GM18907 (cell line): Measurements from ENCODE around the gene SLC16A13.
"Not testable (repeated sequence)": the region's sequence is repeated elsewhere in the genome, so short reads cannot be mapped to it uniquely, and the experiment has no call there.

ENCODE experiments used
- ATAC-seq: cut with Tn5 transposase; IDR thresholded peaks from one replicate; pipeline ENCODE4 v1.9.1; 2021; ENCODE audit warnings: mild to moderate bottlenecking, moderate library complexity; ENCODE audit not compliant: unreplicated experiment

SLC16A13 gene, protein sequence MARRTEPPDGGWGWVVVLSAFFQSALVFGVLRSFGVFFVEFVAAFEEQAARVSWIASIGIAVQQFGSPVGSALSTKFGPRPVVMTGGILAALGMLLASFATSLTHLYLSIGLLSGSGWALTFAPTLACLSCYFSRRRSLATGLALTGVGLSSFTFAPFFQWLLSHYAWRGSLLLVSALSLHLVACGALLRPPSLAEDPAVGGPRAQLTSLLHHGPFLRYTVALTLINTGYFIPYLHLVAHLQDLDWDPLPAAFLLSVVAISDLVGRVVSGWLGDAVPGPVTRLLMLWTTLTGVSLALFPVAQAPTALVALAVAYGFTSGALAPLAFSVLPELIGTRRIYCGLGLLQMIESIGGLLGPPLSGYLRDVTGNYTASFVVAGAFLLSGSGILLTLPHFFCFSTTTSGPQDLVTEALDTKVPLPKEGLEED

DNA sequence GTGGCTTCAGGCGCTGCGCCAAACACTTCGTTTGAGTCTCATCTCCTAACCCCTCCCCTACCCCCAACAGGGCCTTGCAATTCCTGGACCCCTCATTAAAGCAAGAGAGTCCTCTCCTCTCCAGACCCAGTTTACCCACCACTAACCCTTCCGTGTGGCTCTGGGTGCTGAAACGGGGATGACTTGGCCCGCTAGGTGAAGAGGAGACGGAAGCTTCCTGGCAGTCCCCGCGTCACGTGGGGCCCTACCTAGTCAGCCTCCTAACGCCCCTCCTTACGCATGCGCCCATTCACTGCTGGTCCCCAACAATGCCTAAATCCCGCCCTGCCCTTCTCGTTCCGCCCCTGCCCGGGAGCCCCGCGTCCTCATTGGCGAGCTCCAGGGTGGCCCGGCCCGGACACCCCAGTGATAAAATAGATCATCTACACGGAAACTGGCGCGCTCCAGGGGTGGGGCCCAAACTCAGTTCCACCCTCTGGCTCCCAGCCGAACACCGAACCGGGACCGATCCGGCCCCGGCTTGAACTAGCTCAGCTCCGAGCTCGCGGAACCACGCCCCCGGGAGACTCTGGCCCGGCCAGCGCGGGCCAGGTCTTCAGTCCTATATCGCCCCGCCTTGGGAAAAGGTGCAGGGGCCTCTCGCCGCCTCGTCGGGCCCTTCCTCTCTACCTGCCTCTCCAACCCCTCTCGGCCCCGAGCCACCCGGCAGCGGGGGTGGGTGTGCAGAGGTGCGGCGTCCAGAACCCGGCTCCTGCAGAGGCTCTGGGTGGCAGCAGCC is at the start of gene SLC16A13:
TSS of gene SLC16A13 (plus strand) at position 425 of the 778 bp plus-strand sequence. CDS start 368 bp downstream, outside the sequence.
- peak; percentile 88 for ATAC-seq

DNA sequence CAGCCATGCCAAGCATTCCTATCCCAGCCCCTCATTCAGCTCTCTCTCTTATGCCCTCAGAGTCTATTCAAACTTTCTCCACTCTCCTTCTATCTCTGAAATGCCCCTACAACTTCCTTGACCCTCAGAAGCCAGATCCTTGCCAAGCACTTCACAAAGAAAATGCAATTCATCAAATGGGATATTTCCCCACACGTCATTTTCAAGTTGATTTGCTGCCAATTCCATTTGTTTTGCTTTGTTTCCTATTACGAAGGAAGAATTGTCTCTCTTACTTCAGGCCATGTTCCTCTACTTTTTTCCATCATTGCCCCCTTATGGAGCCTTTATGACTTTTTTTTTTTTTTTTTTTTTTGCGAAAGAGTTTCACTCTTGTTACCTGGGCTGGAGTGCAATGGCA is 49.1 kb upstream of the SLC16A13 start:
- ATAC-seq = no peak

DNA sequence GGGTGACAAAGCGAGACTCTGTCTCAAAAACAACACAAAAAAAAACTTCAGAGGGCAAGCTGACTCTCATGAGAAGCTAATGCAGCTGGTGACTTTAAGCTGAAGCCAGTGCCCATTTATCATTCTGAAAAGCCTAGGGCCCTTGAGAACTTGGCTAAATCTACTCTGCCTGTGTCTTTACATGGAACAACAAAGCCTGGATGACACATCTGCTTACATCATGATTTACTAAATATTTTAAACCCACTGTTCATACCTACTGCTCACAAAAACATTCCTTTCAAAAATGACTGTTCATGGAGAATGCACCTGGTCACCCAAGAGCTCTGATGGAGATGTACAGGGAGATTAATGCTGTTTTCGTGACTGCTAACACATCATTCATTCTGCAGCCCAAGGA is 46.0 kb upstream of the SLC16A13 start:
- ATAC-seq = no peak

DNA sequence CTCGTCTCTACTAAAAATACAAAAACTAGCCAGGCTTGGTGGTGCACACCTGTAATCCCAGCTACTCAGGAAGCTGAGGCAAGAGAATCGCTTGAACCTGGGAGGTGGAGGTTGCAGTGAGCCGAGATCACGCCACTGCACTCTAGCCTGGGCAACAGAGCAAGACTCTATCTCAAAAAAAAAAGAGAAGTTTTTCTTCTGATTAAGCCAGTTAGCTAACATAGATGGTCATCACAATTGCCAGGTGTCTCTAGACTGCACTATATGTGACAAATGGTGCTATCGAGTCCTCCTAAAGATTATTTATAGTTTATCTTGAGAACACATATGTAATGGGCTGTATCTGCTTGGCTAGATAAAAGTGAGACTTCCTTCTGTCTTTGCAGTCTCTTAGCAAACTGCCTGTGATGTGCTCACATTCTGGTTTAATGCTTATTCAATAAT is 42.2 kb upstream of the SLC16A13 start:
- not testable (repeated sequence) for ATAC-seq

DNA sequence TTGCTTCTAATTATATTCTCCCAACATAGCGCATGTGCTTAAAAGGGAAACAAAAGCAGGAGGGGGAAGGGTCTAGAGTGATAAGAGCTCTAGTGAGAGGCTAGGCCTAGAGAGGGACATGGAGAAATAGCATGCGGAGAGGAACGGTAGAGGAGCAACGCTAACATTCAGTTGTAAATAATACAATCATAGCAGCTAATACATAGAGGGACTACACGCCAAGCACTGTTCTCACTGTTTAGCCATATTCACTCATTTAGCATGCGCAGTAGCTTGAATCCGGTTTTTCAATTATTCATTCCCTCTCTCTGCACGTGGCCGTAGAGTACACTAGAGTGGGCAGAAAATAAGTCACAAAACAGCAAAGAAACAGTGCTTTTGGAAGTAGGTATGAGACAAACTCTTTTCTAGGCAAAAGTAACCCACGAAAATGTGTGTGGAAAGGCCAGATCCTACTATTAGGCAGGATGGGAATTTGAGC is 41.7 kb upstream of the SLC16A13 start:
- ATAC-seq = no peak

DNA sequence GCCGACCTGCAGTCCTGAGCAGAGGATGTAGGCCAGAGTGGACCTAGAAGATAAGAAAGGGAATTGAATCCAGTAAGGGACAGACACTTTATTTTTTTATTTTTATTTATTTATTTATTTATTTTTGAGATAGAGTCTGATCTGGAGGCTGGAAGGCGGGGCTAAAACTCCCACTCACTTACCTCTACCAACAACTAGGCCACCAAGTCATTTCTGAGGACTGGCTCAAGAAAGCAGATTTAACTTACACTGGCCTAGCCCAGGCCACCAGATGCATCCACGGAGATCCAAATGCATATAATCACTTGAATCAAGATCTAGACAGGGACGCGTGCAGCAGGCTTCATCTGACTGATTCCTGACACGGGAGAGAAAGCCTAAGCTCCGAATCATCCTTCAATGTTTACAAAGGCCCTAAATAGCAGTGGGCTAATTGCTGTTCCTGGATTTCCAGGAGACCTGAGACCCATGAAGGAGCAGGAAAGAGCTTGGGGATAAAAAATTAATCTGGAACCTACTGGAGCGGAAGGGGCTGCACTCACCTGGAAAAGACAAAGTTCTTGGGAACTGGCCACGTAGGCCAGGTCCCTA is 41.1 kb upstream of the SLC16A13 start:
- ATAC-seq = no peak

DNA sequence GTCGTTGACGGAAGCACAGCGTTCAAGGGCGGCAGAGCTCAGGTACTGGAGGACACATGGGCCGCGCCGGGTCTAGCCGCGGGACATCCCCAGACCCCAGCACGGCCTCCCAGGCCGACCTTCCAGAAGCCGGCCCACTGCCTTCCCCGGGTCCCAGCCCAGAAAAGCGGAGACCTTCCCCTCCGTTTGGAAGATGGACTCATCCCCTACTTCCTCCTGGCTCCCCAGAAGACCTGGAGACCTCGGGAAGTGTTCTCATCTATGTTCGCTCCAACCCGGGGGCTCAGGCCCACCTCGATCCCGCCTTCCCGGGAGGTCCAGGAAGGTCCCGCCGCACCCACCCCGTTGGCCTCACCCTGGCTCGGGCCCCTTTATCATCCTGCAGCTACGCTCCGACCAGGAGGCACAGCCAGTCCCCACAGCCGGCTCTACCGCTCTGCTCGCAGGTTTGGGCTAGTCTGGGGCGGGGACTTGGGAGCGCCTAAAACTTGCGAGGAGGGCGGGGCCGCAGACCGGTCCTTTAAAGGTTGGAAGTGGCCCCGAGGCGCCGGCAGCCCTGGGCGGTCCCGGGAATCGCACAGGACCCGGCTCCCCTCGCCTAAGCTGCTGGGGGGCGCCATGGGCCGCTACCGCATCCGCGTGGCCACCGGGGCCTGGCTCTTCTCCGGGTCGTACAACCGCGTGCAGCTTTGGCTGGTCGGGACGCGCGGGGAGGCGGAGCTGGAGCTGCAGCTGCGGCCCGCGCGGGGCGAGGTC is 40.1 kb upstream of the SLC16A13 start, which contains the start of gene ALOX12:
TSS of gene ALOX12 (plus strand) at position 550 of the 756 bp plus-strand sequence. CDS start at position 619, 69 bp downstream.
- ATAC-seq = no peak

DNA sequence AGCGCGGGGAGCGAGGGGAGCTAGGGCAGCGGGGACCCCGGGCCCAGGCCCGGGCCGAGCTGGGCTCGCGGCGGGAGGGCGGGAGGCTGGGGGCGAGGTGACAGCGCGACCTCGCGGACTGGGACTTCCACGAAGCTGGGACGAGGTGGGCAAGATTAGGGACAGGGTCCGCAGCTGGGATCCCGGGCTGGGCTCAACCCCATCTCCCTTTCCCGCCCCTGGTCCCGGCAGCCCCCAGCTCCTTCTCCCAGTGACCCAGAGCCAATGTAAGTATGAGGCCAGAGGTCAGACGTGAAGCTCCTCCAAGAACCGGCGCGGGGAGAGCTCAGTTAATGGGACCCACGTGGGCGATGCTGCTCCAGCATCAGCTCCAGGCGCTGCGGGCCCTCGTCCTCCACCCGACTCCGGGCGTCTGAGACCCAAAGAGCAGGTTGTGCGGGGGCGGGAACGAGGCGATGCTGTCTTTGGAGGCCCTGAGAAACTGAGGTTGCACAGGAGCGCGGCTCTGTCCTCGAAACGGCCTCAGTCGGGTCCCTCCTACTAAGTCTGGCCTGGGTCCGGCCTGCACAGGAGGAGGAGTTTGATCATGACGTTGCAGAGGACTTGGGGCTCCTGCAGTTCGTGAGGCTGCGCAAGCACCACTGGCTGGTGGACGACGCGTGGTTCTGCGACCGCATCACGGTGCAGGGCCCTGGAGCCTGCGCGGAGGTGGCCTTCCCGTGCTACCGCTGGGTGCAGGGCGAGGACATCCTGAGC is 39.4 kb upstream of the SLC16A13 start:
- ATAC-seq = no peak

DNA sequence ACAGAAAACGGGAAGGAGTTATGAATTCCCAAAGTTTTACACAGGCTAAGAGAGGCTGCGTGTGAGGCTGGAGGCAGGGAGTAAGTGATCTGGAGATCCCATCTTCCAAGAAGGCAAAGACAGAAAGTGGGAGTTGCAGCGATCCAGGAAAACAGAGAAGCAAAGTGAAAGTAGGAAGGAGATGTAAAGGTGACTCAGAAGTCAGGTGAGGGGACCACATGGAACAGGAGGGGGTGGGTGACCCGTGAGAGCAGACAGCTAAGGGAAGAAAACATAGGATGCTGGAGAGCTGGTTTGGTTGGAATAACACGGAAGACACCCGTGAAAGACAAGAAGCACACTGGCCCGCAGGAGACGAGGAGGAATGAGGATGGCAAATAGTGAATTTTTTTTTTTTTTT is 38.6 kb upstream of the SLC16A13 start:
- no peak for ATAC-seq

DNA sequence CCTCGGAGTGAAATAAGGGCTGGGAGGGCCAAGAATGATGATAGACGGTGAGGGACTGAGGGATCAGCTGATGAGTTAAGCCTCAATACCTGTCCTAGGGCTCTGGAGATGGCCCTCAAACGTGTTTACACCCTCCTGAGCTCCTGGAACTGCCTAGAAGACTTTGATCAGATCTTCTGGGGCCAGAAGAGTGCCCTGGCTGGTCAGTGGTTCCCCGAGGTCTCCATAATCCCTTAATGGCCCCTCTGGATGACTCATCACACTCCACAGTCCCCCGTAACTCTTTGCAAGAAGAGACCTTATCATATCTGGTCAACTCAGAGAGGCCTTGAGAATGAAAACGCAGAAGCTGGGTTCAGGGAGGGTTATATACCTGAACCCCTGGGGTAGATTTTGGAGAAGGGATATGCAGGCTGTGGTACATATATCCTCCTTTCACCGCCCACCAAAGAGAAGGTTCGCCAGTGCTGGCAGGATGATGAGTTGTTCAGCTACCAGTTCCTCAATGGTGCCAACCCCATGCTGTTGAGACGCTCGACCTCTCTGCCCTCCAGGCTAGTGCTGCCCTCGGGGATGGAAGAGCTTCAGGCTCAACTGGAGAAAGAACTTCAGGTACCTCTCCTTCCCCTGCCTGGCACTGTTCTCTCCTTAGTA is 36.8 kb upstream of the SLC16A13 start:
- ATAC-seq = no peak

DNA sequence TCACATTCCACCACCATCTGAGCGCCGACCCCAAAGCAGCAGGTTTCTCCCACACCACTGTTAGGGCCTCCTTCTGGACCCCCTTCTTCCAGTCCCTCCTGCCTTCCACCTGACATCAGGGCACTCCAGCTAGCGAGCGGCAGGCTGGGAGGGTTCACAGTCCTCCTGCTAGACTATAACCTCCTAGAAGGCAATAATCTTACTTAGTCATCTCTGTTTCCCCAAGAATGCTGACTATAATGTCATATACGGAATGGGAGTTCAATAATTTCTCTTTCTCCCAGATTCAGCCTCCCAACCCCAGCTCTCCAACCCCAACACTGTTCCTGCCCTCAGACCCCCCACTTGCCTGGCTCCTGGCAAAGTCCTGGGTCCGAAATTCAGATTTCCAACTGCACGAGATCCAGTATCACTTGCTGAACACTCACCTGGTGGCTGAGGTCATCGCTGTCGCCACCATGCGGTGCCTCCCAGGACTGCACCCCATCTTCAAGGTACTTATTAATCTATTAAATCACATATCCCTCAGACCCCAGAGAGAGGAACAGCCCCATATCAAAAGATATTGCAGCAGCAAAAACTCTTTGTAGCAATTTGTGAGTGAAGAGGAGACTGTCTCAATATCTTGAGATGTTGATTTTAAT is 34.4 kb upstream of the SLC16A13 start:
- ATAC-seq = no peak

DNA sequence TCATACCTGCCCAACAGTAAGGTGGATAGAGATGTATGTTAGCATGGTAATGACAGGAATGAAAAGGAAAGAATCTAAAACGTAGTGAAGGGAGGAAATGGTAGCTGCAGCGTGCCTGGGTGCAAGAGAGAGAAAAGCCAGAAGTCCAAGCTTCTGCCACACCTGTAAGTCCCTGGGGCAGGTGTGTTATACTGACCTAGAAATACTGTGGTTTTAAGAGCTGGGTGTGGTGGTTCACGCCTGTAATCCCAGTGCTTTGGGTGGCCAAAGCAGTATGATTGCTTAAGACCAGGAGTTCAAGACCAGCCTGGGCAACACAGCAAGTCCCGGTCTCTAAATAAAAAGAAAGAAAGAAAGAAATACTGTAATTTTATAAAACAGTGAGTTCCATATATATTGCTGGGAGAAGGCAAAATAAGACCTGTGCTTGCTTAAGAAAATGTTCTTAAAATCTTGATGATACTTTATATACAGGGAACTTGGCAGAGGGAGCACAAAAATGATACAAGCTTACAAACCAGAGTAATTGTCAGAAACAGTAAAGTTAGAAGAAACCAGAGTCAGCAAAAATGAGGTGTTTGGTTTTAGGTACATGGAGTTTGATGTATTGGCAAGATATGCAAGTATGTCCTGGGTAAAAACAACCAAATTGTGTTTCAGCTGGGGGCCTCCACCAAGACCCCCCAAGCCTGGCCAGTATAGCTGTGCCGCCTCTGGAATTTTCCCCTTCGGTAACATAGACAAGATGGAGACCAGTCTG is 33.3 kb upstream of the SLC16A13 start:
- no peak for ATAC-seq

DNA sequence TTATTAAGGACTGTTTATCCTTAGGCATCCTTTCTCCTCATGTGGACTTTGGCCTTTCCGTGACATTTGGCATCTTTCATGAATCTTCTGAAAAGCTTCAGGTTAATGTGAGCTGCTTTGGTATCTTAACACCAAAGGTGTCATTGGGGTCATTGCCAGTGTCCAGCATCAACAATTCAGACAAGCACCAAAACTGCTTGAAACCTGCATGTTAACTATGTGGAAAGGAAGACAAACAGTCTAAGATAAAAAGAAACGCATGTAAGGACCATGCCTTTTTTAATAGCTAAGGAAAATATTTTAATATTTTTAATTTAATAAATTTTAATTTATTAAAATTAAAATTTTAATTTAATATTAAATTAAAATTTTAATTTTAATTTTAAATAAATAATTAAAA is 32.1 kb upstream of the SLC16A13 start:
- ATAC-seq = no peak

DNA sequence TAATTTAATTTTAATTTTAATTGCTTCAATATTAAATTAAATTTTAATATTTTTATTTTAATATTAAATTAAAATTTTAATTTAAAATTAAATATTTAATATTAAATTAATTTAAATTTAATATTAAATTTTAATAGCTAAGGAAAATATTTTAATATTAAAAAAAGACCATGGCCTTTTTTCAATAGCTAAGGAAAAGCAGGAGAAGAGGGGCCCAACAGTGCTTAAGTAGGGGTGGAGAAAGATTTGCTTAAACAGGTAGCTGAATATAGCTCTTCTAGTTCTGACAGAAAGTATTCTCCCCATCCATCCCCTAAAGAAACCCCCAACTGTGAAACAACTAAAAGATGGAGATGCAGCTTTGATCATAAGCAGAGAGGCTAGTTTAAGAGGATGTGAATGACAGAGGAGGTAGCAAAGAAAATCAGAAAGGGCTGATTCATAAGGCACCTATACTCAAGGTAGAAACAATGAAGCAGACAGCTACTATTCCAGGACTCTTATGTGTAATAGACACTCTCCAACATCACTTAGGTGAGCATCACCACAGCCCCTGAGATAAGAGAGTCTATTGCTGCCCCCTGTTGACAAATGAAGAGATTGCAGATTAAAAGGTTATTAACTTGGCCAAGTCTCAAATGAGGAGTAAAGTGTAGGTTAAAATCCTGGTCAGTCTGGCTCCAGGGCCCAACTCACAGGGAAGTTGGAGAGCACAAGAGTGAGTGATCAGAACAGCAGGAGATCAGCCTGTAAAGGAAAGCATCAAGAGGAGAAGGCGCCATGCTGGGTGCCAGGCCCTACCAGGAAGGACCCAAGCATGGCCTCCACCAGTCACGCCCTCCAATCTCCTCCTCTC is 31.2 kb upstream of the SLC16A13 start:
- ATAC-seq = no peak

DNA sequence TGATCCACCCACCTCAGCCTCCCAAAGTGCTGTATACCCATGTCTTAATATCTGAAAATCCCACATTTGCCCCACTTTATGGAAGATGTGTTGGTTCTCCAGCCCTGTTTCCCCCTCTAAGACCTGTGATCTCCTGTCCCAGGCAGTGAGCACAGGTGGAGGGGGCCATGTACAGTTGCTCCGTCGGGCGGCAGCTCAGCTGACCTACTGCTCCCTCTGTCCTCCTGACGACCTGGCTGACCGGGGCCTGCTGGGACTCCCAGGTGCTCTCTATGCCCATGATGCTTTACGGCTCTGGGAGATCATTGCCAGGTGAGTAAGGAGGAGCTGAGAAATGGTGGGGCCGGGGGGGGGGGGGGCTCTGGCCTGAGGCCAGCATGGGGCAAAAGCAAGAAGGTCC is 30.1 kb upstream of the SLC16A13 start:
- ATAC-seq = no peak

DNA sequence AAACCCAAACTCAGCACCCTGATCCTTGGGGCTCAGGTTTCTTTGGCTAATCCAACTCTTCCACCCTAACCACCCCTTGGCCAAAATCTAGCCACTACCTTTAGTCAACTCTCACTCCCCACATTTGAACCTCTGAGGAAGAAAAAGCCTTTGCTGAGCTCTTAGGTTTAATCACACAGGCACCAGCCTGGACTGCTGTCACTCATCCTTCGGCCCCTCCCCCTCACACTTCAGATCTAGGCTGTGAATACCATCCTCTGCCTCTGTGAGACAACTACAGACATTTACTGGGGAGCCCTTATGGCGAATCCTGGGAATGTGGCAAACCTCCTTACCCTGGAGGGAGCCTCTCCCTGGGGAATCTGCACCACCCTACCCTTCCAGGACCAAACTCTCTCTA is 28.7 kb upstream of the SLC16A13 start:
- ATAC-seq = no peak

DNA sequence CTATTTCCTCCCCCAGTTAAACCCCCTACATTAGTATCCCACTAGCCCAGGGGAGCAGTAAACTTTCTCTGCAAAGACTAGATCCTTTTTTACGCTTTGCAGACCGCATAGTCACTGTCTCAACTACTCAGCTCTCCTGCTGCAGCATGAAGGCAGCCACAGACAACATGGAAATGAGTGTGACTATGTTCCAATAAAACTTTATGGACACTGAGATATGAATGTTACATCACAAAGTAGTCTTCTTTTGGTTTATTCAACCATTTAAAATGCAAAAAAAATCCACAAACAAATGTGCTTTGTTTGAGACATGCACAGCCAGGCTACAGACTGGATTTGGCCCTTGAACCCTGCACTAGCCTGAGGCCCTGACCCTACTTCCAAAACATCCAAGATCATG is 25.3 kb upstream of the SLC16A13 start:
- ATAC-seq = no peak
